Tibial artery (tissue), 4 donors: ENCODE data around the gene HS6ST1.

ENCODE experiments used
- DNase-seq, 2 donors: peaks; one replicate each; pipeline ENCODE4 v3.0.0-alpha.2; 2019
- H3K27ac ChIP-seq, 2 donors: fragments of 200-600 bp; sonication (generic) in 1 of 2; 1 replicate in 1 of 2; 2 replicates in 1 of 2; pipeline ENCODE4 v1.5.1; 2018 to 2019; ENCODE audit warnings: mild to moderate bottlenecking in 1 of 2
- H3K27me3 ChIP-seq, 2 donors: fragments of 200-600 bp; sonication (generic) in 1 of 2; one replicate each; pipeline versions ENCODE4 v1.5.1 to v1.6.0; 2016 to 2019
- H3K36me3 ChIP-seq, 3 donors: fragments of 200-600 bp; sonication (generic) in 2 of 3; one replicate each; pipeline ENCODE4 v1.5.1; 2016 to 2019; ENCODE audit warnings: mild to moderate bottlenecking in 2 of 3
- H3K4me1 ChIP-seq, 4 donors: fragments of 200-600 bp; sonication (generic) in 2 of 4; 1 replicate in 3 of 4; 2 replicates in 1 of 4; pipeline ENCODE4 v1.5.1; 2016 to 2019
- H3K4me3 ChIP-seq, 2 donors: fragments of 200-600 bp; sonication (generic) in 1 of 2; 1 replicate in 1 of 2; 2 replicates in 1 of 2; pipeline ENCODE4 v1.5.1; 2018 to 2019; ENCODE audit warnings: mild to moderate bottlenecking in 2 of 2
- H3K9me3 ChIP-seq, 3 donors: fragments of 200-600 bp; sonication (generic) in 1 of 3; one replicate each; pipeline ENCODE4 v1.5.1; 2016 to 2019
- CTCF ChIP-seq, 2 experiments: fragments of 200-600 bp in 1 of 2; fragments of 450-650 bp in 1 of 2; IDR thresholded peaks; one replicate each; pipeline ENCODE4 v1.5.1; 2017 to 2019; ENCODE audit warnings: antibody characterized with exemption in 2 of 2, mild to moderate bottlenecking in 1 of 2, moderate library complexity in 1 of 2
- intact Hi-C: fragments of 100-400 bp; cut with DNase I; formaldehyde crosslinking; loops from one replicate; pipeline ENCODE4 v1.15.0; 2023; ENCODE audit warnings: low total_unique reads

Gene HS6ST1

GRCh38 chr2:128273469-128274081, 45.1 kb downstream of the HS6ST1 start:
- Histone ChIP-seq H3K4me3 (no peak overlapping the region), H3K36me3 (peaks cover 17 to 50% (median 23%) of the 10 kb centered on the region in 3 donors), H3K9me3 (peaks cover 0 to 4% (median 0%) of the 10 kb centered on the region in 3 donors), H3K4me1 (no peaks in the 10 kb centered on the region), H3K27ac (no peak overlapping the region), H3K27me3 (no peaks in the 10 kb centered on the region)
- intact Hi-C loops = no loop called here
- DNase-seq = peak in 1 of 2 donors; percentile 60
- no peak for TF ChIP-seq CTCF (IDR thresholded peaks at IDR 0.05)

DNA sequence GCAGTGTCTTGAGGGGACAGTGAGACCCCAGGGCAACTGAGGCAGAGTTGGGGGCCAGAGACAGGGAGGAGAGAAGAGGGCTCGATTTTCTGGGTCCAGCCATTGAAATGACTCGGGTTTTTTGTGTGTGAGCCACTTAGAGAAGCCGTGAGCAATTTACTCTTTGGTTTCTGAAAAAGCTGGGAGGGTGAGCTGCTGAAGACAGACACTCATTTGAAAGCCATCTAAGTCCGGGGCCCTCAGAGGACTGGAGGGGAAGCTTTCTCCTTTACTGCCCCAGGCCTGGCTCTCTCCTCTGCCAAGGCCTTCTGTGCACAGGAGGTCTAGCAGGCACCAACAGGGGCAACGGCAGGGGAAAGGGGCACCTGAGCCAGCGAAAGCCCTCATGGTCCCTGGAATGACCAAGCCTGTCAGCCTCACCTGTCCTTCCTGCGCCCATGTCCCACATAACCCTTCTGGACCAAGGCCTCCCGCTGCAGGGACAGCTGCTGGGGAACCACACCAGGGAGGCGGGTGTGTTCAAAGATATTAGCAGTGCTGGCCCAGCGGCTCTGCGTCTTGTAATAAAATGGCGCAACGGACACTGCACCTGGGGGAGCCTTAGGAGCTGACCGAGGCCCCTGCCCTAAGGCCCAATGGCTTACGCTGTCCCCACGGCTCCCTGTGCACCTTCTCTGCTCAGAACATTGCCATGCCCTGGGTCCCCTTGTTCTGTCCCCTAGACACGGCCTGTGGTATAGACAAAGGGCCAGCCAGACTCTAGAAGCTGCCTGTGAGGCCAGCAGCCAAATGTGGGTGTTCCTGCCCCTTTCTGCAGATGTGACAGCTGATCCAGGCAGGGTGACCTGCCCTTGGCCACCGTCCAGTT, 45.8 kb downstream of the HS6ST1 start:
- H3K4me3 ChIP-seq = no peak overlapping the region
- DNase-seq = peak in 1 of 2 donors; percentile 57
- H3K9me3 ChIP-seq = peaks cover 0 to 4% (median 0%) of the 10 kb centered on the region in 3 donors
- TF ChIP-seq CTCF (IDR thresholded peaks at IDR 0.05) = no peak
- intact Hi-C loops = no loop called here
- H3K36me3 ChIP-seq = peaks cover 17 to 51% (median 27%) of the 10 kb centered on the region in 3 donors
- no peak overlapping the region for H3K27ac ChIP-seq
- H3K4me1 ChIP-seq = no peaks in the 10 kb centered on the region
- H3K27me3 ChIP-seq = no peaks in the 10 kb centered on the region

GRCh38 chr2:128271911-128272600, 46.6 kb downstream of the HS6ST1 start:
- DNase-seq = peak in 1 of 2 donors; percentile 60
- H3K9me3 ChIP-seq = peaks cover 0 to 4% (median 0%) of the 10 kb centered on the region in 3 donors
- H3K27ac ChIP-seq = no peak overlapping the region
- no peak overlapping the region for H3K4me3 ChIP-seq
- H3K27me3 ChIP-seq = no peaks in the 10 kb centered on the region
- peaks cover 17 to 48% (median 24%) of the 10 kb centered on the region in 3 donors for H3K36me3 ChIP-seq
- TF ChIP-seq CTCF (IDR thresholded peaks at IDR 0.05) = no peak
- H3K4me1 ChIP-seq = no peaks in the 10 kb centered on the region
- intact Hi-C loops = no loop called here

DNA sequence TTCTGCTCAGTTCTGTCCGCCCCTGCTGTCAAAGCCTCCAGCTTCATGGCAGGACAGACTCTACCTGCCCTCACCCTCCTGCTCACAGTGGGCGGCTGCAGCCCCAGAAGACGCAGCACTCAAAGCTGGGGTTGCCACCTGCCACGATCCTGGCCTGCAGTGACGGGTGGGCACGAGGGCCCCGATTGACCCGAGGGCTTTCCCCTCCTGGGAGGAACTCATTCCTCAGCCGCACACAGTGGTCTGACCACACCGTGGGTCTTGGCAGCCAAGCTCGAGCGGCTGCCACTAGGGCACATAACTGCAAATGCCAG, 47.1 kb downstream of the HS6ST1 start:
- no peaks in the 10 kb centered on the region for H3K27me3 ChIP-seq
- H3K36me3 ChIP-seq = peaks cover 17 to 47% (median 24%) of the 10 kb centered on the region in 3 donors
- no peak for TF ChIP-seq CTCF (IDR thresholded peaks at IDR 0.05)
- intact Hi-C loops = no loop called here
- DNase-seq = no peak
- H3K9me3 ChIP-seq = peaks cover 0 to 4% (median 0%) of the 10 kb centered on the region in 3 donors
- H3K27ac ChIP-seq = no peak overlapping the region
- H3K4me1 ChIP-seq = no peaks in the 10 kb centered on the region
- no peak overlapping the region for H3K4me3 ChIP-seq

DNA sequence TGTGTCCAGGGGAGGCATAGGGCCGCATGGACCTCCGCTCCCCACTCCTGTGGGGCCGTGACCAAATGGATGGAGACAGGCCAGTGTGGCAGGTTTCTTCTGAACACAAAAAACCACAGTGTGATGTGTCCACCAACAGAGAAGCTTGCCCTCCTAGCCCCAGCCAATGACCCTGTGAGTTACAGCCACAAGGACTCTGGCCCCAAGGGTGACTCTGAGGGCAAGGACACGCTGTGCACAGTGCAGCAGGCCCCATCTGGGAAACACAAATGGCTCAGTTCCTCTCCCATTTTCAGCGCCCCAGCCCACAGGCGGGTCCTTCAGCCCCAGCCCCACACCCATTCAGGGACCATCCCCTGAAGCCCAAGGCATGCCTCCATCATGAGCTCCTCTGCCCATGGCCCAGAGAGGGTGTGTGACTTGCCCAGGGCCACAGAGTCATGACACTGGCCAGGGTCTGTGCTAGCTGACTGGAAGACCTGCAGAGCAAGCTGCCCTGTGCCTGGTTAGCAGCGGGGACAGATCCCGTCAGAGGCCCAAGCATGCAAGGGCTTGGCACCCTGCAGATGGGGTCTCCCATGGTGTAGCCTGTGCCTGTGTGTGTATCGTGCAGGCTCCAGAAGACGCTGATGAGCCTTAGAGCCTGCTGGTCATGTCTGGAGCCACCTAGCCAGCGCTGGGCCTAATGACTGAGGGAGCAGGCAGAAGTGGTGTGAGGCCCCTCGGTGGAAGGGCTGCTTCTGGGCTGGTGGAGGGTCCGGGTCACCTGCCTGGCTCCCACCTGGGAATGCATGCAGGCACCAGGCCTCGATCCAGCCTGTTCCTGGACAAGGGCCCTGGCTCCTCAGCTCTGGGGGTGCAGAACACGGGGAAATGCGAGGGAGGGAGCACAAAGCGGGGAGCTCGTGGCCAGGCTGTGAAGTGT, 47.7 kb downstream of the HS6ST1 start:
- H3K4me1 ChIP-seq = no peaks in the 10 kb centered on the region
- intact Hi-C loops = no loop called here
- H3K9me3 ChIP-seq = peaks cover 0 to 4% (median 0%) of the 10 kb centered on the region in 3 donors
- H3K36me3 ChIP-seq = peaks cover 17 to 45% (median 22%) of the 10 kb centered on the region in 3 donors
- H3K4me3 ChIP-seq = no peak overlapping the region
- no peak for TF ChIP-seq CTCF (IDR thresholded peaks at IDR 0.05)
- H3K27me3 ChIP-seq = no peaks in the 10 kb centered on the region
- peak in 1 of 2 donors; percentile 59 for DNase-seq
- no peak overlapping the region for H3K27ac ChIP-seq
